GM12872 (cell line): Measurements from ENCODE around the gene TSGA10IP.

Experiments used
- CTCF ChIP-seq: IDR thresholded peaks from 3 replicates; pipeline ENCODE4 v1.5.1; 2011; ENCODE audit warnings: low read depth, mild to moderate bottlenecking, low read length, moderate library complexity; ENCODE audit not compliant: insufficient read depth

Gene TSGA10IP

GRCh38 chr11:66006891-66007176, 61.6 kb downstream of the TSGA10IP start:
- TF ChIP-seq CTCF, result no peak

- TF ChIP-seq CTCF, result no peak
These were observed 61.9 kb downstream of the TSGA10IP start for GRCh38 chr11:66007201-66007634.

GRCh38 chr11:66008095-66008467, 62.8 kb downstream of the TSGA10IP start:
- TF ChIP-seq CTCF, result no peak

- no peak for TF ChIP-seq CTCF
These were observed 63.3 kb downstream of the TSGA10IP start for GRCh38 chr11:66008468-66009101.
